Uterus (tissue), 2 donors: ENCODE data around the gene ZNF474.

ENCODE experiments used
- POLR2A ChIP-seq, 2 donors: fragments of 450-650 bp; IDR thresholded peaks; one replicate each; pipeline ENCODE4 v1.6.1; 2016; ENCODE audit warnings: antibody characterized with exemption in 2 of 2, mild to moderate bottlenecking in 1 of 2, moderate library complexity in 1 of 2
- TF ChIP-seq, protein P1 (sequence below), 4 experiments: fragments of 200-600 bp in 2 of 4; fragments of 450-650 bp in 2 of 4; sonication (generic) in 2 of 4; IDR thresholded peaks; one replicate each; pipeline ENCODE4 v1.5.1; 2016 to 2019; ENCODE audit warnings: antibody characterized with exemption in 4 of 4, mild to moderate bottlenecking in 2 of 4, moderate library complexity in 1 of 4

DNA sequence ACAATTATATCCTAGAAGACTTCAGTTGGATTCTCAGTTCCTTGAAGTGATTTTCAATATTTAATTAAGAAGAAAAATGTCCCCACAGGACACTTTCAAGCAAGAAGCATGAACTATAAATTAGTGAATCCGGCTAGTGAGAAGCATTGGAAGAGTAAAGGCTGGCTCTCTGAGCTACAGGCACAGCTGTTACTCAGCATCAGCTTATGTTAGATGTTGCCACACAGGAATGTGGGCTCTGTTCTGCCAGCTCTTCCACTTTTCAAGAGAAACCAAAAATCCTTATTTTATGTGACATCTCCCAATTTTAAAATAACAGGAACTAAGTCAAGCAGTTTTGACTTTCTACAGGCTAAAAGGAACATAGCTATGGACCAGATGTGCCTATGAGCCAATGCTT lies 14.9 kb downstream of the ZNF474 start:
- TF ChIP-seq, protein P1, sequence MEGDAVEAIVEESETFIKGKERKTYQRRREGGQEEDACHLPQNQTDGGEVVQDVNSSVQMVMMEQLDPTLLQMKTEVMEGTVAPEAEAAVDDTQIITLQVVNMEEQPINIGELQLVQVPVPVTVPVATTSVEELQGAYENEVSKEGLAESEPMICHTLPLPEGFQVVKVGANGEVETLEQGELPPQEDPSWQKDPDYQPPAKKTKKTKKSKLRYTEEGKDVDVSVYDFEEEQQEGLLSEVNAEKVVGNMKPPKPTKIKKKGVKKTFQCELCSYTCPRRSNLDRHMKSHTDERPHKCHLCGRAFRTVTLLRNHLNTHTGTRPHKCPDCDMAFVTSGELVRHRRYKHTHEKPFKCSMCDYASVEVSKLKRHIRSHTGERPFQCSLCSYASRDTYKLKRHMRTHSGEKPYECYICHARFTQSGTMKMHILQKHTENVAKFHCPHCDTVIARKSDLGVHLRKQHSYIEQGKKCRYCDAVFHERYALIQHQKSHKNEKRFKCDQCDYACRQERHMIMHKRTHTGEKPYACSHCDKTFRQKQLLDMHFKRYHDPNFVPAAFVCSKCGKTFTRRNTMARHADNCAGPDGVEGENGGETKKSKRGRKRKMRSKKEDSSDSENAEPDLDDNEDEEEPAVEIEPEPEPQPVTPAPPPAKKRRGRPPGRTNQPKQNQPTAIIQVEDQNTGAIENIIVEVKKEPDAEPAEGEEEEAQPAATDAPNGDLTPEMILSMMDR (IDR thresholded peaks at IDR 0.05): no peak
- no peak for TF ChIP-seq POLR2A (IDR thresholded peaks at IDR 0.05)
